GM12873 (cell line): ENCODE results near the gene ANK3.

Experiments
- CTCF ChIP-seq: IDR thresholded peaks from 2 replicates; pipeline ENCODE4 v1.5.1; 2012; ENCODE audit warnings: low read depth, mild to moderate bottlenecking, moderate library complexity, low read length, control low read depth; ENCODE audit not compliant: insufficient read depth; ENCODE audit errors: missing control alignments

The ANK3 gene

GRCh38 chr10:60101821-60102220 is 287.9 kb downstream of the ANK3 start:
- TF ChIP-seq CTCF, result no peak

GRCh38 chr10:60099998-60100747 is 289.5 kb downstream of the ANK3 start:
- TF ChIP-seq CTCF, result peak; percentile 58

- TF ChIP-seq CTCF, result peak; percentile 52
These were observed 290.7 kb downstream of the ANK3 start for GRCh38 chr10:60098677-60099601.

GRCh38 chr10:60096761-60097513 is 292.7 kb downstream of the ANK3 start:
- TF ChIP-seq CTCF, result no peak

- TF ChIP-seq CTCF, result no peak
These were observed 296.4 kb downstream of the ANK3 start for GRCh38 chr10:60093317-60093716.

GRCh38 chr10:60086862-60087261 is 302.8 kb downstream of the ANK3 start:
- no peak for TF ChIP-seq CTCF
